OCI-LY3 (cell line): ENCODE measurements around the gene SGPL1.

Source experiments
- EZH2phosphoT487 ChIP-seq: fragments of 200-600 bp; shearing (Covaris generic); IDR thresholded peaks from 2 replicates; pipeline ENCODE4 v1.6.1; 2018; ENCODE audit warnings: antibody characterized with exemption, mixed run types, low read depth
- TF ChIP-seq, protein P1 (sequence below): fragments of 200-600, 300-600 bp; sonication (generic); IDR thresholded peaks from 2 replicates; pipeline ENCODE4 v1.5.1; 2014; ENCODE audit warnings: antibody characterized with exemption, low read length, low read depth

DNA sequence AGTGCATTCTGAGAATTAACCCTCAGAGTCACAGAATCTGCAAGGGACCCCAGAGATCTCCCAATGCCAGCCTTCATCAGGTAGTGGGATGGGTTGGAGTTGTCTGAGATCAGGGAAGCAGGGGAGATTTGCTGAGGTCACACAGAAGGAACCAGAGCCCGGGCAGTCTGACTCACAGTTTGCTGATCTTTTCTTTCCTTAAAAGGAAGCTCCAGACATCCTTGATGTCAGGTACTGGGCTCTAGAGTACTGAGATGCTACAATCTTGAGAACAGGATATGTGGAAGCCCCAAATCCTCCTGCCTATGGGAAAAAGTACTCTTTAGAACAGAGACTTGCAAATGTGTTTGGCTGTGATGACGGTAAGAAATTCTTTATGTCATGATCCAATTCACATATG, 31.3 kb upstream of the SGPL1 start:
- TF ChIP-seq, protein P1, sequence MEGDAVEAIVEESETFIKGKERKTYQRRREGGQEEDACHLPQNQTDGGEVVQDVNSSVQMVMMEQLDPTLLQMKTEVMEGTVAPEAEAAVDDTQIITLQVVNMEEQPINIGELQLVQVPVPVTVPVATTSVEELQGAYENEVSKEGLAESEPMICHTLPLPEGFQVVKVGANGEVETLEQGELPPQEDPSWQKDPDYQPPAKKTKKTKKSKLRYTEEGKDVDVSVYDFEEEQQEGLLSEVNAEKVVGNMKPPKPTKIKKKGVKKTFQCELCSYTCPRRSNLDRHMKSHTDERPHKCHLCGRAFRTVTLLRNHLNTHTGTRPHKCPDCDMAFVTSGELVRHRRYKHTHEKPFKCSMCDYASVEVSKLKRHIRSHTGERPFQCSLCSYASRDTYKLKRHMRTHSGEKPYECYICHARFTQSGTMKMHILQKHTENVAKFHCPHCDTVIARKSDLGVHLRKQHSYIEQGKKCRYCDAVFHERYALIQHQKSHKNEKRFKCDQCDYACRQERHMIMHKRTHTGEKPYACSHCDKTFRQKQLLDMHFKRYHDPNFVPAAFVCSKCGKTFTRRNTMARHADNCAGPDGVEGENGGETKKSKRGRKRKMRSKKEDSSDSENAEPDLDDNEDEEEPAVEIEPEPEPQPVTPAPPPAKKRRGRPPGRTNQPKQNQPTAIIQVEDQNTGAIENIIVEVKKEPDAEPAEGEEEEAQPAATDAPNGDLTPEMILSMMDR: no peak
- no peak for TF ChIP-seq EZH2phosphoT487
